ENCODE data around the gene SLC35E4.

- TF ChIP-seq CTCF (IDR thresholded peaks at IDR 0.05; ENCODE audit: low read depth, low read length) (no peak), EZH2phosphoT487 (IDR thresholded peaks at IDR 0.05; ENCODE audit: low read depth) (no peak)
These were observed 31.8 kb upstream of the SLC35E4 start for GRCh38 chr22:30603801-30604200.
